CD4-positive, alpha-beta T cell (primary cell): ENCODE results near the gene FAM161B. TPM values are rescaled to one million over a fixed set of nuclear protein-coding genes. Genes with fewer than 3 reads are reported as not detected.
"Not testable (repeated sequence)": the region's sequence is repeated elsewhere in the genome, so short reads cannot be mapped to it uniquely, and the experiment has no call there.

Experiments used
- ATAC-seq: fragments of 200-7000 bp; cut with Tn5 transposase; one replicate; pipeline ENCODE4 v1.10.0; 2022; ENCODE audit warnings: mild to moderate bottlenecking; ENCODE audit not compliant: poor library complexity
- CTCF ChIA-PET: fragments of 350-600 bp; sonication (Branson Sonifier 250); formaldehyde crosslinking; loops from one replicate; lab custom pipeline; 2021; ENCODE audit warnings: antibody characterized with exemption, inconsistent platforms; lab: Charles Lee
- POLR2A ChIA-PET: fragments of 350-600 bp; sonication (Branson Sonifier 250); formaldehyde crosslinking; loops from one replicate; lab custom pipeline; 2021; ENCODE audit warnings: antibody characterized with exemption, inconsistent platforms; lab: Charles Lee
- DNase-seq, 14 experiments: peaks; one replicate each; pipeline ENCODE4 v3.0.0-alpha.2; 2013 to 2020; ENCODE audit warnings: mixed read lengths in 2 of 14
- H3K27ac ChIP-seq, 2 donors: one replicate each; pipeline versions ENCODE4 v1.5.1 to v1.7.0; 2013; ENCODE audit warnings: low read length in 2 of 2, low read depth in 1 of 2, mild to moderate bottlenecking in 1 of 2
- H3K27me3 ChIP-seq, 2 experiments: 1 replicate in 1 of 2; 2 replicates in 1 of 2; pipeline versions ENCODE4 v1.6.1 to v1.7.0; 2013; ENCODE audit warnings: low read length in 2 of 2, control low read depth in 1 of 2, mild to moderate bottlenecking in 1 of 2, moderate library complexity in 1 of 2; ENCODE audit not compliant: insufficient read depth in 2 of 2, control insufficient read depth in 1 of 2
- H3K36me3 ChIP-seq: one replicate; pipeline ENCODE4 v1.6.1; 2013; ENCODE audit warnings: low read length, control low read depth; ENCODE audit not compliant: insufficient read depth
- H3K4me1 ChIP-seq: one replicate; pipeline ENCODE4 v1.6.1; 2013; ENCODE audit warnings: low read length, control low read depth; ENCODE audit not compliant: insufficient read depth
- H3K4me3 ChIP-seq: one replicate; pipeline ENCODE4 v1.5.1; 2013; ENCODE audit warnings: mild to moderate bottlenecking, low read length, moderate library complexity
- H3K9me3 ChIP-seq, 2 experiments: 1 replicate in 1 of 2; 2 replicates in 1 of 2; pipeline versions ENCODE4 v1.6.1 to v1.7.0; 2013; ENCODE audit warnings: low read length in 2 of 2, mild to moderate bottlenecking in 2 of 2, control low read depth in 1 of 2, moderate library complexity in 1 of 2; ENCODE audit not compliant: control insufficient read depth in 1 of 2, insufficient read depth in 1 of 2
- H3K27ac Mint-ChIP-seq: one replicate; pipeline ENCODE4 v1.8.0; 2020; ENCODE audit warnings: mixed read lengths
- H3K27me3 Mint-ChIP-seq: one replicate; pipeline ENCODE4 v1.8.0; 2021; ENCODE audit warnings: mixed read lengths
- H3K36me3 Mint-ChIP-seq: one replicate; pipeline ENCODE4 v1.8.0; 2021; ENCODE audit warnings: low read depth, mixed read lengths
- H3K4me1 Mint-ChIP-seq: one replicate; pipeline ENCODE4 v1.8.0; 2021; ENCODE audit warnings: low read depth, mixed read lengths
- H3K4me3 Mint-ChIP-seq: one replicate; pipeline ENCODE4 v1.8.0; 2020; ENCODE audit warnings: mild to moderate bottlenecking, mixed read lengths
- H3K9me3 Mint-ChIP-seq: one replicate; pipeline ENCODE4 v1.8.0; 2020; ENCODE audit warnings: mixed read lengths
- intact Hi-C, 2 experiments: fragments of 100-400 bp; cut with DNase I in 1 of 2; cut with micrococcal nuclease in 1 of 2; formaldehyde crosslinking; loops; one replicate each; pipeline versions ENCODE4 v1.15.1 to v1.9.0; 2023 to 2025; cut with DNase I, micrococcal nuclease
- total RNA-seq, 174 experiments: library from RNA in 2 of 174; stranded (reverse) in 2 of 174; gene quantifications; one replicate each; pipeline ENCODE4 v1.2.3 and lab custom pipeline; 2021 to 2026
- TF ChIP-seq, protein P1 (sequence below): fragments of 200-600 bp; IDR thresholded peaks from one replicate; pipeline ENCODE4 v1.8.0; 2022; ENCODE audit warnings: antibody characterized with exemption, mild to moderate bottlenecking

FAM161B gene
- total RNA-seq, 2 experiments from 2014 or later = 1.5 to 1.7 TPM

DNA sequence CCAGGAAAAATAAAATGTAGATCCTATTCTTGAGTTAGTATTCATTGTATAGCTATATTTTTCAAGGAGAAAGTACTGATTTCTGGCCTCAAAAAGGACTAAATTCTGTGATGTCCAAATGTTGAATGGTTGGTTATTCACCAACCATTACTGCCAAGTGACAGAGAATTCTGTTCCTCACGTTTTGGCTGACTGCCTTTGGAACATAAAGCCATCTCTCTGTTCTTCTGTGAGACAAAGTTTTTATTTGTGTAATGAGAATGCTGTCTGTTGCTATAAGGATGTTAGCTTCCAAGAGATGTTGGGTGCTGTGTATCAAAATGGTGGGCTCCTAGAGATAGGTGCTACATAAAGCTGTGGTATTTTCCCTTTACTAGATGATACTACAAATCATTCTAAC, 54.0 kb downstream of the FAM161B start:
- POLR2A ChIA-PET = no interaction called here

DNA sequence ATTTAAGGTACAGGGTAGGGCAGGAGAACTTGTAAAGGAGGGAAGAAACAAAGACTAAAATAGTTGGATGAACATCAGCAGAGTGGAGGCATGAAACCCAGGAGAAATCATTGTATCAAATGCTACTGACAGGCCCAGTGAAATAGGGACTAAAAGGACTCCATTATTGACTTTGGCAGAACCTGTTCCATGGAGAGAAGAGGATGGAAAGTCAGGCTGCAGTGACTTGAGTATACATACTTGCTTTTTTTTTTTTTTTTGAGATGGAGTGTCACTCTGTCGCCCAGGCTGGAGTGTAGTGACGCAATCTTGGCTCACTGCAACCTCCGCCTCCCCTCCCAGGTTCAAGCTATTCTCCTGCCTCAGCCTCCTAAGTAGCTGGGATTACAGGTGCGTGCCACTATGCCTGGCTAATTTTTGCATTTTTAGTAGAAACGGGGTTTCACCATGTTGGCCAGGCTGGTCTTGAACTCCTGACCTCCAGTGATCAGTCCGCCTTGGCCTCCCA, 55.7 kb downstream of the FAM161B start:
- H3K4me1 ChIP-seq, H3K9me3 Mint-ChIP-seq, H3K4me3 ChIP-seq, H3K27me3 Mint-ChIP-seq, intact Hi-C loops, H3K27ac Mint-ChIP-seq, H3K27me3 ChIP-seq, H3K27ac ChIP-seq, H3K9me3 ChIP-seq, H3K4me3 Mint-ChIP-seq, ATAC-seq, DNase-seq, CTCF ChIA-PET: not testable (repeated sequence)
- POLR2A ChIA-PET = interaction anchor here (0.5 kb wide), 1 partner anchor 24 kb away, joined by 3 read pairs; no protein-coding TSS in a partner anchor
- Mint-ChIP-seq H3K36me3 (peaks cover 72% of the 10 kb centered on the region), H3K4me1 (peaks cover 17% of the 10 kb centered on the region)
- peaks cover 68% of the 10 kb centered on the region for H3K36me3 ChIP-seq

More for the DNA sequence above, 54.0 kb downstream of the FAM161B start:
- H3K27ac ChIP-seq = no peak overlapping the region
- H3K36me3 Mint-ChIP-seq = peaks cover 81% of the 10 kb centered on the region
- H3K27me3 Mint-ChIP-seq = no peaks in the 10 kb centered on the region
- intact Hi-C loops = no loop called here
- H3K36me3 ChIP-seq = peaks cover 80% of the 10 kb centered on the region
- no peaks in the 10 kb centered on the region for H3K9me3 Mint-ChIP-seq
- H3K4me1 Mint-ChIP-seq = peaks cover 11% of the 10 kb centered on the region
- CTCF ChIA-PET = no interaction called here
- H3K9me3 ChIP-seq = no peaks in the 10 kb centered on the region
- no peak overlapping the region for H3K4me3 Mint-ChIP-seq
- no peak overlapping the region for H3K4me3 ChIP-seq
- DNase-seq (no peak), ATAC-seq (no peak)
- H3K27me3 ChIP-seq = no peaks in the 10 kb centered on the region
- TF ChIP-seq, protein P1, sequence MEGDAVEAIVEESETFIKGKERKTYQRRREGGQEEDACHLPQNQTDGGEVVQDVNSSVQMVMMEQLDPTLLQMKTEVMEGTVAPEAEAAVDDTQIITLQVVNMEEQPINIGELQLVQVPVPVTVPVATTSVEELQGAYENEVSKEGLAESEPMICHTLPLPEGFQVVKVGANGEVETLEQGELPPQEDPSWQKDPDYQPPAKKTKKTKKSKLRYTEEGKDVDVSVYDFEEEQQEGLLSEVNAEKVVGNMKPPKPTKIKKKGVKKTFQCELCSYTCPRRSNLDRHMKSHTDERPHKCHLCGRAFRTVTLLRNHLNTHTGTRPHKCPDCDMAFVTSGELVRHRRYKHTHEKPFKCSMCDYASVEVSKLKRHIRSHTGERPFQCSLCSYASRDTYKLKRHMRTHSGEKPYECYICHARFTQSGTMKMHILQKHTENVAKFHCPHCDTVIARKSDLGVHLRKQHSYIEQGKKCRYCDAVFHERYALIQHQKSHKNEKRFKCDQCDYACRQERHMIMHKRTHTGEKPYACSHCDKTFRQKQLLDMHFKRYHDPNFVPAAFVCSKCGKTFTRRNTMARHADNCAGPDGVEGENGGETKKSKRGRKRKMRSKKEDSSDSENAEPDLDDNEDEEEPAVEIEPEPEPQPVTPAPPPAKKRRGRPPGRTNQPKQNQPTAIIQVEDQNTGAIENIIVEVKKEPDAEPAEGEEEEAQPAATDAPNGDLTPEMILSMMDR = no peak
- H3K4me1 ChIP-seq = no peaks in the 10 kb centered on the region
- H3K27ac Mint-ChIP-seq = peak overlapping the region; percentile 20

DNA sequence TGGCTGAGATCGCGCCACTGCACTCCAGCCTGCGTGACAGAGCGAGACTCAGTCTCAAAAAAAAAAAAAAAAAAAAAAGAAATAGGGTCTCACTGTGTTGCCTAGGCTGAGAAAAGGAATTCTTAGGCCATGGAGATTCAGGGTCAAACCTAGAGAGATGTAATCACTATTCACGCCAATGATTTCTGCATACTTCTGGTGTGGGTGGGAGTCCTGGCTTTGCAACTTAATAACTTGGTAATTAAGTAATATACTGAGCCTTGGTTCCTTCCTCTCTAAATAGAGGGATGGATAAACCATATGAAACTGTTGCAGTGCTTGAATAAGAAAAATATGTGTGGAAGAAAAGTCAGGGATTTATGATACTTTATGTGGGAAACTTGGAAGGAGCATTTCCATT, 60.5 kb downstream of the FAM161B start:
- Mint-ChIP-seq H3K9me3 (no peaks in the 10 kb centered on the region), H3K27me3 (no peaks in the 10 kb centered on the region), H3K4me3 (peak overlapping the region; percentile 35), H3K36me3 (peaks cover 42% of the 10 kb centered on the region), H3K27ac (peak overlapping the region; percentile 94), H3K4me1 (peaks cover 53% of the 10 kb centered on the region)
- peaks cover 22% of the 10 kb centered on the region for H3K36me3 ChIP-seq
- no peak overlapping the region for H3K27ac ChIP-seq
- CTCF ChIA-PET = no interaction called here
- no peaks in the 10 kb centered on the region for H3K27me3 ChIP-seq
- TF ChIP-seq, protein P1 = no peak
- no peaks in the 10 kb centered on the region for H3K9me3 ChIP-seq
- H3K4me1 ChIP-seq = peaks cover 21% of the 10 kb centered on the region
- POLR2A ChIA-PET = no interaction called here
- intact Hi-C loops = loop anchor here (5.0 to 10.0 kb wide), 2 partner anchors 37 to 165 kb away; partner anchors contain the start of gene PTGR2 (in 1 of the 2)
- no peak for ATAC-seq
- no peak for DNase-seq
- H3K4me3 ChIP-seq = no peak overlapping the region

DNA sequence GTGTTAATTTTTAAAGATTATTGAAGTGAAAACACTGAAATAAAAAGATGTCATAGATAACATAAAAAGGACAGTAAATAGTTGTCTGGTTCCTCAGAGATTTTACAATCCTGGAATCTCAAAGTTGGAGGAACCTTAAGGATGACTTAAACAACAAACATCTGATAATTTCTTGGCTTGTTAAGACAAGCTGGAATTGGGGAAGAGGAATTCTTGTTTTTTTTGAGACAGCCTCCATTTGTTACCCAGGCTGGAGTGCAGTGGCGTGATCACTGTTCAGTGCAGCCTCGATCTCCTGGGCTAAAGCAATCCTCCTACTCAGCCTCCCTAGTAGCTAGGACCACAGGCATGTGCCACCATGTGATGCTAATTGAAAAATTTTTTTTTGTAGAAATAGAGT, 60.9 kb downstream of the FAM161B start:
- no peaks in the 10 kb centered on the region for H3K9me3 ChIP-seq

More for the DNA sequence above, 60.9 kb downstream of the FAM161B start:
- no peaks in the 10 kb centered on the region for H3K27me3 Mint-ChIP-seq
- intact Hi-C loops = loop anchor here (5.0 to 10.0 kb wide), 2 partner anchors 37 to 164 kb away; partner anchors contain the start of gene PTGR2 (in 1 of the 2)
- H3K36me3 Mint-ChIP-seq = peaks cover 38% of the 10 kb centered on the region
- no peak for ATAC-seq
- ChIA-PET POLR2A (interaction anchor here (1.1 to 3.8 kb wide), 3 partner anchors 18 to 831 kb away, joined by 3 to 21 read pairs (median 4); partner anchors contain the start of gene RBM25), CTCF (no interaction called here)
- peak overlapping the region; percentile 94 for H3K27ac Mint-ChIP-seq
- Histone ChIP-seq H3K4me3 (no peak overlapping the region), H3K27me3 (no peaks in the 10 kb centered on the region), H3K36me3 (peaks cover 18% of the 10 kb centered on the region), H3K27ac (no peak overlapping the region), H3K4me1 (peaks cover 21% of the 10 kb centered on the region)
- TF ChIP-seq, protein P1 = no peak
- H3K4me1 Mint-ChIP-seq = peaks cover 53% of the 10 kb centered on the region
- peak overlapping the region; percentile 98 for H3K4me3 Mint-ChIP-seq
- DNase-seq = no peak
- no peaks in the 10 kb centered on the region for H3K9me3 Mint-ChIP-seq
